HG03439 (cell line): ENCODE measurements around the gene DHX29.

ENCODE experiments used
- ATAC-seq: cut with Tn5 transposase; IDR thresholded peaks from one replicate; pipeline ENCODE4 v1.9.1; 2021; ENCODE audit warnings: mild to moderate bottlenecking, moderate library complexity; ENCODE audit not compliant: unreplicated experiment

The DHX29 gene

GRCh38 chr5:55211184-55211874, 96.2 kb downstream of the DHX29 start:
- no peak for ATAC-seq
